ENCODE results near the gene UGT1A9. TPM values are rescaled to one million over a fixed set of nuclear protein-coding genes. Genes with fewer than 3 reads are reported as not detected.
"Not testable (repeated sequence)": the region's sequence is repeated elsewhere in the genome, so short reads cannot be mapped to it uniquely, and the experiment has no call there.

Gene UGT1A9
- polyA plus RNA-seq, 4 donors: 0.07 TPM; not detected in 3

- H3K27ac ChIP-seq (ENCODE audit: low read depth in 1 of 3, low read length in 2 of 3); H3K4me1 ChIP-seq (ENCODE audit: control insufficient read depth in 3 of 3, insufficient read depth in 2 of 3, low read depth in 1 of 3, low read length in 2 of 3); H3K36me3 ChIP-seq (ENCODE audit: control insufficient read depth in 3 of 3, insufficient read depth in 2 of 3, low read depth in 1 of 3, low read length in 3 of 3); FAIRE-seq; DNase-seq; H3K4me3 ChIP-seq (ENCODE audit: low read depth in 1 of 3, low read length in 3 of 3); H3K27me3 ChIP-seq (ENCODE audit: control insufficient read depth in 3 of 3, insufficient read depth in 3 of 3, low read length in 3 of 3): not testable (repeated sequence)
- H3K9me3 ChIP-seq (ENCODE audit: control insufficient read depth in 2 of 2, insufficient read depth in 1 of 2, low read depth in 1 of 2, low read length in 1 of 2): peaks cover 1 to 46% of the 10 kb centered on the region in 2 donors
- WGBS, 3 donors: 72 to 79% (median 78%) methylated on average over 2 of the region's 2 CpGs
Observed at GRCh38 chr2:233750689-233751088, 79.0 kb downstream of the UGT1A9 start.

DNA sequence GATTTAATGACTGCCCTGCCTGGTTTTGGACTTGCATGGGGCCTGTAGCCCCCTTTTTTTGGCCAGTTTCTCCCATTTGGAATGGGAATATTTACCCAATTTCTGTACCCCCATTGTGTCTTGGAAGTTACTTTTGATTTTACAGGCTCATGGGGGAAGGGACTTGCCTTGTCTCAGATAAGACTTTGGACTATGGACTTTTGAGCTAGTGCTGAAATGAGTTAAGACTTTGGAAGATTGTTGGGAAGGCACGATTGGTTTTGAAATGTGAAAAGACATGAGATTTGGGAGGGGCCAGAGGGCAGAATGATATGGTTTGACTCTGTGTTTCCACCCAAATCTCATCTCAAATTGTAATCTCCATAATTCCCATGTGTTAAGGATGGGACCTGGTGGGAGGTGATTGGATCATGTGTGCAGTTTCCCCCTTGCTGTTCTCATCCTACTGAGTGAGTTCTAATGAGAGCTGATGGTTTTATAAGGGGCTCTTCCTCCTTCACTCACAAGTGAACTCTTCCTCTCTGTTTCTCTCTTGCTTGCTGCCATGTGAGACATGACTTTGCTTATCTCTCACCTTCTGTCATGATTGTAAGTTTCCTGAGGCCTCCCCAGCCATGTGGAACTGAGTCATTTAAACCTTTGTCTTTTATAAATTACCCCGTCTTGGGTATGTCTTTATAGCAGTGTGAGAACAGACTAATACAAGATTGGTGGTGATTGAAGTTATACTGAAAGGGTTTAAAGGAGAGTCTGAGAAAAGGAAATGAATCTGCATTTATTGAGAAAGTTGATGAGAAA lies 79.7 kb downstream of the UGT1A9 start:
- FAIRE-seq: not testable (repeated sequence)
- H3K27ac ChIP-seq (ENCODE audit: low read depth in 1 of 3, low read length in 2 of 3): peak overlapping the region in 2 of 3 donors; percentile 33 to 83

GRCh38 chr2:233754872-233755611 lies 83.3 kb downstream of the UGT1A9 start:
- Histone ChIP-seq H3K36me3 (ENCODE audit: control insufficient read depth in 3 of 3, insufficient read depth in 2 of 3, low read depth in 1 of 3, low read length in 3 of 3) (no peaks in the 10 kb centered on the region), H3K27ac (ENCODE audit: low read depth in 1 of 3, low read length in 2 of 3) (no peak overlapping the region), H3K4me1 (ENCODE audit: control insufficient read depth in 3 of 3, insufficient read depth in 2 of 3, low read depth in 1 of 3, low read length in 2 of 3) (peaks cover 0 to 27% (median 10%) of the 10 kb centered on the region in 3 donors), H3K27me3 (ENCODE audit: control insufficient read depth in 3 of 3, insufficient read depth in 3 of 3, low read length in 3 of 3) (no peaks in the 10 kb centered on the region), H3K9me3 (ENCODE audit: control insufficient read depth in 2 of 2, insufficient read depth in 1 of 2, low read depth in 1 of 2, low read length in 1 of 2) (peaks cover 0 to 43% of the 10 kb centered on the region in 2 donors), H3K4me3 (ENCODE audit: low read depth in 1 of 3, low read length in 3 of 3) (no peak overlapping the region)
- no peak for FAIRE-seq
- DNase-seq: no peak
- 93 to 96% (median 95%) methylated on average over 42 to 44 of the region's 44 CpGs for WGBS, 3 donors

More for the DNA sequence above, 79.7 kb downstream of the UGT1A9 start:
- H3K36me3 ChIP-seq (ENCODE audit: control insufficient read depth in 3 of 3, insufficient read depth in 2 of 3, low read depth in 1 of 3, low read length in 3 of 3); H3K4me1 ChIP-seq (ENCODE audit: control insufficient read depth in 3 of 3, insufficient read depth in 2 of 3, low read depth in 1 of 3, low read length in 2 of 3); H3K27me3 ChIP-seq (ENCODE audit: control insufficient read depth in 3 of 3, insufficient read depth in 3 of 3, low read length in 3 of 3); H3K4me3 ChIP-seq (ENCODE audit: low read depth in 1 of 3, low read length in 3 of 3): not testable (repeated sequence)
- WGBS, 3 donors: 25 to 59% (median 46%) methylated on average over 2 of the region's 2 CpGs
- peak; percentile 29 to 68 for DNase-seq
- H3K9me3 ChIP-seq (ENCODE audit: control insufficient read depth in 2 of 2, insufficient read depth in 1 of 2, low read depth in 1 of 2, low read length in 1 of 2): peaks cover 1 to 46% of the 10 kb centered on the region in 2 donors

DNA sequence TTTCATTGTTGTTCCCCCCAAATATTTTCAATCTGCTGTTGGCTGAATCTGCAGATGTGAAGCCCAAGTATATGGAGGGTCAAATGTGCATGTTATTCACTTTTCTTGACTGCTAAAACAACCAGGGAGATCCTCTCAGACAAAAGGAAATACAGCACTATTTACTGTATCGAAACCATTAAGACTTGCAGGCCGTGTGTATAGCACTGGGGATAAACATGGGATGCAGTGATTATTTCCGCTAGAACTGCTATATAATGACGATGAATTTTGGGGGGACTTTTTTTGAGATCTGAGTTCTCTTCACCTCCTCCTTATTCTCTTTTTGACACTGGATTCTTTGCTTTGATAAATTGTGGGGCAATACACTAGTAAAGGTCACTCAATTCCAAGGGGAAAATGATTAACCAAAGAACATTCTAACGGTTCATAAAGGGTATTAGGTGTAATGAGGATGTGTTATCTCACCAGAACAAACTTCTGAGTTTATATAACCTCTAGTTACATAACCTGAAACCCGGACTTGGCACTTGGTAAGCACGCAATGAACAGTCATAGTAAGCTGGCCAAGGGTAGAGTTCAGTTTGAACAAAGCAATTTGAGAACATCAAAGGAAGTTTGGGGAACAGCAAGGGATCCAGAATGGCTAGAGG lies 84.9 kb downstream of the UGT1A9 start:
- H3K4me1 ChIP-seq (ENCODE audit: control insufficient read depth in 3 of 3, insufficient read depth in 2 of 3, low read depth in 1 of 3, low read length in 2 of 3): peaks cover 0 to 40% (median 14%) of the 10 kb centered on the region in 3 donors
- peak overlapping the region in 2 of 3 donors; percentile 61 to 64 for H3K27ac ChIP-seq (ENCODE audit: low read depth in 1 of 3, low read length in 2 of 3)
- no peak overlapping the region for H3K4me3 ChIP-seq (ENCODE audit: low read depth in 1 of 3, low read length in 3 of 3)
- WGBS, 3 donors: 13 to 56% (median 27%) methylated on average over 7 of the region's 7 CpGs
- DNase-seq (peak; percentile 86 to 97), FAIRE-seq (peak; percentile 30)
- no peaks in the 10 kb centered on the region for H3K27me3 ChIP-seq (ENCODE audit: control insufficient read depth in 3 of 3, insufficient read depth in 3 of 3, low read length in 3 of 3)
- peaks cover 0 to 37% of the 10 kb centered on the region in 2 donors for H3K9me3 ChIP-seq (ENCODE audit: control insufficient read depth in 2 of 2, insufficient read depth in 1 of 2, low read depth in 1 of 2, low read length in 1 of 2)
- no peaks in the 10 kb centered on the region for H3K36me3 ChIP-seq (ENCODE audit: control insufficient read depth in 3 of 3, insufficient read depth in 2 of 3, low read depth in 1 of 3, low read length in 3 of 3)

GRCh38 chr2:233758141-233758540 lies 86.4 kb downstream of the UGT1A9 start:
- H3K9me3 ChIP-seq (ENCODE audit: control insufficient read depth in 2 of 2, insufficient read depth in 1 of 2, low read depth in 1 of 2, low read length in 1 of 2): peaks cover 0 to 25% of the 10 kb centered on the region in 2 donors
- H3K27me3 ChIP-seq (ENCODE audit: control insufficient read depth in 3 of 3, insufficient read depth in 3 of 3, low read length in 3 of 3): no peaks in the 10 kb centered on the region
- no peak for FAIRE-seq
- peaks cover 0 to 46% (median 12%) of the 10 kb centered on the region in 3 donors for H3K4me1 ChIP-seq (ENCODE audit: control insufficient read depth in 3 of 3, insufficient read depth in 2 of 3, low read depth in 1 of 3, low read length in 2 of 3)
- H3K4me3 ChIP-seq (ENCODE audit: low read depth in 1 of 3, low read length in 3 of 3): no peak overlapping the region
- no peaks in the 10 kb centered on the region for H3K36me3 ChIP-seq (ENCODE audit: control insufficient read depth in 3 of 3, insufficient read depth in 2 of 3, low read depth in 1 of 3, low read length in 3 of 3)
- peak overlapping the region; percentile 23 to 85 (median 67) for H3K27ac ChIP-seq (ENCODE audit: low read depth in 1 of 3, low read length in 2 of 3)
- peak; percentile 73 to 79 for DNase-seq

- Histone ChIP-seq H3K27me3 (ENCODE audit: control insufficient read depth in 3 of 3, insufficient read depth in 3 of 3, low read length in 3 of 3) (no peaks in the 10 kb centered on the region), H3K9me3 (ENCODE audit: control insufficient read depth in 2 of 2, insufficient read depth in 1 of 2, low read depth in 1 of 2, low read length in 1 of 2) (peaks cover 0 to 20% of the 10 kb centered on the region in 2 donors), H3K4me3 (ENCODE audit: low read depth in 1 of 3, low read length in 3 of 3) (no peak overlapping the region), H3K36me3 (ENCODE audit: control insufficient read depth in 3 of 3, insufficient read depth in 2 of 3, low read depth in 1 of 3, low read length in 3 of 3) (no peaks in the 10 kb centered on the region), H3K4me1 (ENCODE audit: control insufficient read depth in 3 of 3, insufficient read depth in 2 of 3, low read depth in 1 of 3, low read length in 2 of 3) (peaks cover 0 to 51% (median 12%) of the 10 kb centered on the region in 3 donors), H3K27ac (ENCODE audit: low read depth in 1 of 3, low read length in 2 of 3) (peak overlapping the region in 2 of 3 donors; percentile 67 to 85)
- WGBS, 3 donors: 37 to 66% (median 66%) methylated on average over 2 of the region's 2 CpGs
- no peak for FAIRE-seq
- no peak for DNase-seq
Observed at GRCh38 chr2:233758849-233759248, 87.2 kb downstream of the UGT1A9 start.

DNA sequence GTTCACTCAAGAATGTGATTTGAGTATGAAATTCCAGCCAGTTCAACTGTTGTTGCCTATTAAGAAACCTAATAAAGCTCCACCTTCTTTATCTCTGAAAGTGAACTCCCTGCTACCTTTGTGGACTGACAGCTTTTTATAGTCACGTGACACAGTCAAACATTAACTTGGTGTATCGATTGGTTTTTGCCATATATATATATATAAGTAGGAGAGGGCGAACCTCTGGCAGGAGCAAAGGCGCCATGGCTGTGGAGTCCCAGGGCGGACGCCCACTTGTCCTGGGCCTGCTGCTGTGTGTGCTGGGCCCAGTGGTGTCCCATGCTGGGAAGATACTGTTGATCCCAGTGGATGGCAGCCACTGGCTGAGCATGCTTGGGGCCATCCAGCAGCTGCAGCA lies 88.3 kb downstream of the UGT1A9 start, which contains the start of gene UGT1A1:
UGT1A1 (plus strand) TSS at position 228 of the 400 bp plus-strand sequence; CDS start at position 246, 18 bp downstream.
- WGBS, 3 donors: 19 to 60% (median 30%) methylated on average over 6 of the region's 6 CpGs
- Histone ChIP-seq H3K27ac (ENCODE audit: low read depth in 1 of 3, low read length in 2 of 3) (peak within 1 kb of the TSS; percentile 57 to 86 (median 76)), H3K9me3 (ENCODE audit: control insufficient read depth in 2 of 2, insufficient read depth in 1 of 2, low read depth in 1 of 2, low read length in 1 of 2) (peaks cover 0 to 17% of the 10 kb centered on the region in 2 donors), H3K27me3 (ENCODE audit: control insufficient read depth in 3 of 3, insufficient read depth in 3 of 3, low read length in 3 of 3) (no peaks in the 10 kb centered on the region), H3K4me1 (ENCODE audit: control insufficient read depth in 3 of 3, insufficient read depth in 2 of 3, low read depth in 1 of 3, low read length in 2 of 3) (peaks cover 0 to 60% (median 12%) of the 10 kb centered on the region in 3 donors), H3K36me3 (ENCODE audit: control insufficient read depth in 3 of 3, insufficient read depth in 2 of 3, low read depth in 1 of 3, low read length in 3 of 3) (no peaks in the 10 kb centered on the region), H3K4me3 (ENCODE audit: low read depth in 1 of 3, low read length in 3 of 3) (peak within 1 kb of the TSS in 1 of 3 donors; percentile 60)
- DNase-seq (peak; percentile 86 to 95), FAIRE-seq (no peak)
